Motor neuron (in vitro differentiated cells): ENCODE results near the gene FSD1. TPM values are rescaled to one million over a fixed set of nuclear protein-coding genes. Genes with fewer than 3 reads are reported as not detected.

ENCODE experiments used
- ATAC-seq, 8 experiments: fragments of 200-7000 bp; cut with Tn5 transposase; replicated peaks in 6 of 8; 2 replicates each; pipeline ENCODE4 v1.8.0; 2021; ENCODE audit warnings: mild to moderate bottlenecking in 8 of 8, moderate library complexity in 8 of 8
- H3K27ac ChIP-seq, 2 donors: fragments of 250-450 bp; sonication (Bioruptor Pico); 2 replicates each; pipeline ENCODE4 v1.9.0; 2021; ENCODE audit warnings: antibody characterized with exemption in 2 of 2, mild to moderate bottlenecking in 2 of 2, moderate library complexity in 1 of 2
- H3K4me1 ChIP-seq, 2 donors: fragments of 250-450 bp; sonication (Bioruptor Pico); replicated peaks in 1 of 2; 2 replicates each; pipeline ENCODE4 v1.6.1; 2021; ENCODE audit warnings: antibody characterized with exemption in 2 of 2, mild to moderate bottlenecking in 2 of 2, moderate library complexity in 1 of 2
- H3K4me3 ChIP-seq, 5 donors: fragments of 250-450 bp; sonication (Bioruptor Pico); 2 replicates each; pipeline ENCODE4 v1.9.0; 2021; ENCODE audit warnings: antibody characterized with exemption in 5 of 5, mild to moderate bottlenecking in 5 of 5, moderate library complexity in 4 of 5
- WGBS, 10 experiments: fragments of 450-650 bp; shearing (Covaris generic); methylation state at CpG; one replicate each; pipeline ENCODE4 v1.0.0; 2022; 5-methylcytosine and 5-hydroxymethylcytosine counted together
- in situ Hi-C, 9 experiments: fragments of 400-800 bp; cut with MboI; loops; one replicate each; pipeline ENCODE4 v1.15.0; 2021; ENCODE audit warnings: low sequenced_read_pairs in 9 of 9, low pct_unique_long_range_greater_than_20kb in 2 of 9; ENCODE audit not compliant: unreplicated experiment in 9 of 9
- total RNA-seq, 8 experiments: library from RNA; unstranded; fragments of 300-600 nt; gene quantifications; 2 replicates each; pipeline versions ENCODE4 v1.2.3 to v1.2.4, GENCODE V29; 2022

The FSD1 gene
- total RNA-seq, 8 experiments from 2014 or later: 5.0 to 43.4 (median 37.2) TPM; not detected in 1

GRCh38 chr19:4358709-4359626 lies 54.6 kb downstream of the FSD1 start:
- 67 to 100% (median 92%) methylated on average over 1 to 6 of the region's 25 CpGs; no CpG with 5 or more reads in 4 of the 10 experiments for whole genome bisulfite sequencing, 10 experiments
- peak in 1 of 8 experiments; percentile 3 for ATAC-seq
- no peak overlapping the region for H3K27ac ChIP-seq
- H3K4me3 ChIP-seq: no peak overlapping the region
- no peaks in the 10 kb centered on the region for H3K4me1 ChIP-seq
- in situ Hi-C loops: no loop called here

GRCh38 chr19:4359627-4360000 lies 55.2 kb downstream of the FSD1 start:
- in situ Hi-C loops: no loop called here
- no peak overlapping the region for H3K4me3 ChIP-seq
- H3K4me1 ChIP-seq: no peaks in the 10 kb centered on the region
- WGBS, 10 experiments: 100% methylated on average over 1 to 3 of the region's 13 CpGs; no CpG with 5 or more reads in 7 of the 10 experiments
- ATAC-seq: peak; percentile 2 to 21 (median 10)
- H3K27ac ChIP-seq: no peak overlapping the region

- Histone ChIP-seq H3K27ac (no peak overlapping the region), H3K4me1 (no peaks in the 10 kb centered on the region), H3K4me3 (no peak overlapping the region)
- ATAC-seq: peak in 2 of 8 experiments; percentile 1 to 2
- in situ Hi-C loops: no loop called here
- 70 to 100% (median 98%) methylated on average over 1 to 4 of the region's 9 CpGs; no CpG with 5 or more reads in 4 of the 10 experiments for WGBS, 10 experiments
Observed at GRCh38 chr19:4360081-4360569, 55.7 kb downstream of the FSD1 start.

- ATAC-seq: peak in 5 of 8 experiments; percentile 9 to 19 (median 16)
- WGBS, 10 experiments: 40 to 74% methylated on average over 1 to 6 of the region's 12 CpGs; no CpG with 5 or more reads in 8 of the 10 experiments
- Histone ChIP-seq H3K27ac (peak overlapping the region; percentile 21 to 43), H3K4me3 (no peak overlapping the region), H3K4me1 (no peaks in the 10 kb centered on the region)
- in situ Hi-C loops: no loop called here
Observed at GRCh38 chr19:4360641-4361151, 56.3 kb downstream of the FSD1 start.

GRCh38 chr19:4361152-4362046 lies 57.0 kb downstream of the FSD1 start:
- no peaks in the 10 kb centered on the region for H3K4me1 ChIP-seq
- in situ Hi-C loops: no loop called here
- peak in 5 of 8 experiments; percentile 8 to 28 (median 16) for ATAC-seq
- peak overlapping the region in 1 of 2 donors; percentile 43 for H3K27ac ChIP-seq
- 100% methylated on average over 1 of the region's 50 CpGs; no CpG with 5 or more reads in 8 of the 10 experiments for WGBS, 10 experiments
- H3K4me3 ChIP-seq: no peak overlapping the region

GRCh38 chr19:4362101-4362828 lies 57.9 kb downstream of the FSD1 start:
- H3K4me3 ChIP-seq: no peak overlapping the region
- peak overlapping the region in 1 of 2 donors; percentile 37 for H3K27ac ChIP-seq
- in situ Hi-C loops: no loop called here
- peak in 2 of 8 experiments; percentile 3 to 4 for ATAC-seq
- H3K4me1 ChIP-seq: no peaks in the 10 kb centered on the region
- 57 to 94% (median 88%) methylated on average over 1 to 18 of the region's 32 CpGs; no CpG with 5 or more reads in 4 of the 10 experiments for WGBS, 10 experiments

- Histone ChIP-seq H3K27ac (peak overlapping the region in 1 of 2 donors; percentile 24), H3K4me3 (no peak overlapping the region), H3K4me1 (no peaks in the 10 kb centered on the region)
- in situ Hi-C loops: no loop called here
- WGBS, 10 experiments: 88% methylated on average over 3 of the region's 22 CpGs; no CpG with 5 or more reads in 9 of the 10 experiments
- peak in 3 of 8 experiments; percentile 3 to 11 (median 4) for ATAC-seq
Observed at GRCh38 chr19:4362831-4363545, 58.6 kb downstream of the FSD1 start.

GRCh38 chr19:4363571-4364304 lies 59.3 kb downstream of the FSD1 start:
- Histone ChIP-seq H3K27ac (peak overlapping the region in 1 of 2 donors; percentile 24), H3K4me3 (no peak overlapping the region), H3K4me1 (peaks cover 0 to 1% of the 10 kb centered on the region in 2 donors)
- 80 to 100% (median 96%) methylated on average over 3 to 10 of the region's 26 CpGs; no CpG with 5 or more reads in 5 of the 10 experiments for WGBS, 10 experiments
- no peak for ATAC-seq
- in situ Hi-C loops: no loop called here

GRCh38 chr19:4365341-4365740 lies 60.9 kb downstream of the FSD1 start:
- no peak overlapping the region for H3K4me3 ChIP-seq
- WGBS, 10 experiments: 83 to 98% (median 90%) methylated on average over 4 to 8 of the region's 16 CpGs; no CpG with 5 or more reads in 7 of the 10 experiments
- no peak overlapping the region for H3K27ac ChIP-seq
- no peak for ATAC-seq
- peaks cover 14 to 17% of the 10 kb centered on the region in 2 donors for H3K4me1 ChIP-seq
- in situ Hi-C loops: no loop called here

- in situ Hi-C loops: no loop called here
- no peak overlapping the region for H3K27ac ChIP-seq
- WGBS, 10 experiments: 100% methylated on average over 1 to 3 of the region's 19 CpGs; no CpG with 5 or more reads in 7 of the 10 experiments
- H3K4me3 ChIP-seq: no peak overlapping the region
- peaks cover 15 to 19% of the 10 kb centered on the region in 2 donors for H3K4me1 ChIP-seq
- no peak for ATAC-seq
Observed at GRCh38 chr19:4365791-4366665, 61.6 kb downstream of the FSD1 start.
